Neural cell (in vitro differentiated cells): ENCODE results near the gene PPP2R5A. TPM values are rescaled to one million over a fixed set of nuclear protein-coding genes. Genes with fewer than 3 reads are reported as not detected.

Source experiments
- H2AFZ ChIP-seq: fragments of 200-600, 300-800 bp; sonication (generic), shearing (Covaris generic); 2 replicates; pipeline ENCODE4 v1.6.0; 2014; ENCODE audit warnings: low read depth, mild to moderate bottlenecking, antibody characterized with exemption, low read length, moderate library complexity
- H3F3A ChIP-seq: fragments of 200-600 bp; shearing (Covaris generic); 2 replicates; pipeline ENCODE4 v1.6.1; 2016; ENCODE audit warnings: mild to moderate bottlenecking, moderate library complexity, mixed read lengths, antibody characterized with exemption, low read length; ENCODE audit not compliant: insufficient read depth, poor library complexity, severe bottlenecking
- H3K27ac ChIP-seq: fragments of 200-600, 300-800 bp; sonication (generic), shearing (Covaris generic); 2 replicates; pipeline ENCODE4 v1.5.1; 2014; ENCODE audit warnings: mild to moderate bottlenecking, low read length, moderate library complexity
- H3K27me3 ChIP-seq: fragments of 300-800, 200-600 bp; sonication (generic), shearing (Covaris generic); 2 replicates; pipeline ENCODE4 v1.6.0; 2014; ENCODE audit warnings: mild to moderate bottlenecking, low read depth, low read length, moderate library complexity; ENCODE audit not compliant: insufficient read depth
- H3K36me3 ChIP-seq: fragments of 300-800, 200-600 bp; sonication (generic), shearing (Covaris generic); 2 replicates; pipeline ENCODE4 v1.5.1; 2014; ENCODE audit warnings: mild to moderate bottlenecking, antibody characterized with exemption, low read length, moderate library complexity; ENCODE audit not compliant: insufficient read depth
- H3K4me2 ChIP-seq: fragments of 300-800, 200-600 bp; sonication (generic), shearing (Covaris generic); 2 replicates; pipeline ENCODE4 v1.6.0; 2014; ENCODE audit warnings: mild to moderate bottlenecking, low read length
- H3K4me3 ChIP-seq: fragments of 300-800, 200-600 bp; sonication (generic), shearing (Covaris generic); 2 replicates; pipeline ENCODE4 v1.5.1; 2014; ENCODE audit warnings: mild to moderate bottlenecking, low read length, moderate library complexity
- H3K79me2 ChIP-seq: fragments of 200-600 bp; shearing (Covaris generic); replicated peaks from 2 replicates; pipeline ENCODE4 v1.6.0; 2014; ENCODE audit warnings: mild to moderate bottlenecking, low read length, moderate library complexity; ENCODE audit not compliant: insufficient read depth
- H3K9ac ChIP-seq: fragments of 300-800, 200-600 bp; sonication (generic), shearing (Covaris generic); 2 replicates; pipeline ENCODE4 v1.6.1; 2016; ENCODE audit warnings: mild to moderate bottlenecking, low read length, mixed read lengths
- H3K9me2 ChIP-seq: fragments of 200-600 bp; shearing (Covaris generic); 2 replicates; pipeline ENCODE4 v1.6.1; 2016; ENCODE audit warnings: mild to moderate bottlenecking, low read length, mixed read lengths; ENCODE audit not compliant: insufficient read depth
- H3K9me3 ChIP-seq: fragments of 200-600, 300-800 bp; sonication (generic), shearing (Covaris generic); 2 replicates; pipeline ENCODE4 v1.6.1; 2016; ENCODE audit warnings: mild to moderate bottlenecking, mixed run types, low read length, moderate library complexity, mixed read lengths
- H4K20me1 ChIP-seq: fragments of 200-600 bp; shearing (Covaris generic); 2 replicates; pipeline ENCODE4 v1.6.1; 2016; ENCODE audit warnings: mild to moderate bottlenecking, mixed run types; ENCODE audit not compliant: insufficient read depth
- EP300 ChIP-seq: fragments of 450-650 bp; conservative IDR thresholded peaks from 2 replicates; pipeline ENCODE4 v1.6.1; 2014; ENCODE audit warnings: antibody characterized with exemption, mild to moderate bottlenecking, moderate library complexity; ENCODE audit not compliant: poor library complexity, severe bottlenecking
- EZH2 ChIP-seq: fragments of 200-600, 300-800 bp; shearing (Covaris generic), sonication (generic); IDR thresholded peaks from 2 replicates; pipeline ENCODE4 v1.6.1; 2014; ENCODE audit warnings: antibody characterized with exemption, low read length, borderline replicate concordance, mild to moderate bottlenecking; ENCODE audit not compliant: insufficient read depth, poor library complexity, severe bottlenecking
- MXI1 ChIP-seq: fragments of 450-650 bp; conservative IDR thresholded peaks from 2 replicates; pipeline ENCODE4 v1.6.1; 2014; ENCODE audit warnings: antibody characterized with exemption, mild to moderate bottlenecking; ENCODE audit not compliant: poor library complexity, severe bottlenecking
- POLR2AphosphoS5 ChIP-seq: IDR thresholded peaks from 2 replicates; pipeline ENCODE4 v1.6.1; 2012
- RAD21 ChIP-seq: fragments of 450-650 bp; conservative IDR thresholded peaks from 2 replicates; pipeline ENCODE4 v1.6.1; 2014; ENCODE audit warnings: antibody characterized with exemption, mild to moderate bottlenecking, moderate library complexity
- SMC3 ChIP-seq: fragments of 450-650 bp; conservative IDR thresholded peaks from 2 replicates; pipeline ENCODE4 v1.6.1; 2014; ENCODE audit warnings: antibody characterized with exemption, mild to moderate bottlenecking, moderate library complexity; ENCODE audit not compliant: poor library complexity
- TAF1 ChIP-seq: IDR thresholded peaks from 2 replicates; pipeline ENCODE4 v1.6.1; 2012; ENCODE audit warnings: low read depth
- polyA plus RNA-seq: library from polyadenylated mRNA; depleted of rRNA; stranded (reverse); fragments of >200 nt; gene quantifications from 2 replicates; pipeline ENCODE4 v1.2.3, GENCODE V29; 2014
- TF ChIP-seq, protein P1 (sequence below): fragments of 450-650 bp; IDR thresholded peaks from 2 replicates; pipeline ENCODE4 v1.5.1; 2014; ENCODE audit warnings: antibody characterized with exemption, mild to moderate bottlenecking, moderate library complexity; ENCODE audit not compliant: poor library complexity, severe bottlenecking
- TF ChIP-seq, protein P2 (sequence below): IDR thresholded peaks from 2 replicates; pipeline ENCODE4 v1.6.1; 2012; ENCODE audit warnings: borderline replicate concordance

PPP2R5A gene
- polyA plus RNA-seq, 1 donor from 2014 or later: 5.9 TPM

DNA sequence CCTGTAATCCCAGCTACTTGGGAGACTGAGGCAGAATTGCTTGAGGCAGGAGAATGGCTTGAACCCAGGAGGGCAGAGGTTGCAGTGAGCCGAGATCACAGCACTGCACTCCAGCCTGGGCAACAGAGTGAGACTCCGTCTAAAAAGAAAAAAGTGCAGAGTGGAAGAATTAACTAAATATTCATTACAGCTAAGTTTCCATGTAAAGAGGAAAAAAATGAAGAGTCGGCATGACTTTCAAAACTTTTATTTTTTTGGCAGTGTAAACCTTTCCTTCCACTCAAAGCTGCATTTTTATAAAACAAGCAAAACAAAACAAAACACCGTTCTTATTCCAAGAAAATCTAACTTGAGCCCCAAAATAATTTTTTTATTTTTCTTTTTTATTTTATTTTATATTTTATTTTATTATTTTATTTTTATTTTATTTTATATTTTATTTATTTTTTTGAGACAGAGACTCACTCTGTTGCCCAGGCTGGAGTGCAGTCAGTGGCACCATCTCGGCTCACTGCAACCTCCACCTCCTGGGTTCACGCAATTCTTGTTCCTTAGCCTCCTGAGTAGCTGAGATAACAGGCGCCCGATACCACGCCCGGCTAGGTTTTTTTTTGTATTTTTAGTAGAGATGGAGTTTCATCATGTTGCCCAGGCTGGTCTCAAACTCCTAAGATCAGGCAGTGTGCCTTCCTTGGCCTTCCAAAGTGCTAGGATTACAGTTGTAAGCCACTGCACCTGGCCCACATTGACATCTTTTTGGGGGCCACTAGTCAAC is 66.6 kb downstream of the PPP2R5A start:
- no peak overlapping the region for H2AFZ ChIP-seq
- no peak overlapping the region for H3K27ac ChIP-seq
- no peaks in the 10 kb centered on the region for H3F3A ChIP-seq
- H3K9me2 ChIP-seq: no peaks in the 10 kb centered on the region
- no peaks in the 10 kb centered on the region for H3K27me3 ChIP-seq
- no peak overlapping the region for H3K9ac ChIP-seq
- no peak overlapping the region for H3K4me3 ChIP-seq
- H3K4me2 ChIP-seq: no peak overlapping the region
- no peaks in the 10 kb centered on the region for H3K79me2 ChIP-seq
- no peaks in the 10 kb centered on the region for H3K9me3 ChIP-seq
- no peaks in the 10 kb centered on the region for H4K20me1 ChIP-seq
- H3K36me3 ChIP-seq: no peaks in the 10 kb centered on the region
- no peak for TF ChIP-seq TAF1
- TF ChIP-seq RAD21: no peak
- TF ChIP-seq EP300: no peak
- TF ChIP-seq SMC3: no peak

DNA sequence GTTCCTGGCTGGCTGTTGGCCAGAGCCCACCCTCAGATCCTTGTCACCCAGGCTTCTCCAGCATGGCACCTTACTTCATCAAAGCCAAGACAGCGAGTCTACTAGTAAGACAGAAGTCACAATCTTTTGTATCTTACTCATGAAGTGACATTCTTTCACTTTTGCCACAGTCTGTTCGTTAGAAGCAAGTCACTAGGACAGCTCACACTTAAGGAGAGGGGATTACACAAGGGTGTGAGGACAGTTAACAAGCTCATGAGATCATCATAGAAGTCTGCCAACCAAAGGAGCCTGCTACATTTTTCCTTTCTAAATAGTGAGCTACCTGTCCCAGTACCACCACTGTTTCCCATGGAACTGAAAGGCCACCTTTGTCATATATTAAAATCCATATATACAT is 68.0 kb downstream of the PPP2R5A start:
- Histone ChIP-seq H3K9me2 (no peaks in the 10 kb centered on the region), H2AFZ (no peak overlapping the region), H3K27ac (no peak overlapping the region), H3K4me2 (no peak overlapping the region), H3K9me3 (no peaks in the 10 kb centered on the region), H3K79me2 (no peaks in the 10 kb centered on the region), H3K4me3 (no peak overlapping the region), H3K9ac (no peak overlapping the region), H3F3A (no peaks in the 10 kb centered on the region), H4K20me1 (no peaks in the 10 kb centered on the region), H3K36me3 (no peaks in the 10 kb centered on the region), H3K27me3 (no peaks in the 10 kb centered on the region)
- TF ChIP-seq EP300: no peak
- TF ChIP-seq MXI1: no peak
- TF ChIP-seq, protein P1, sequence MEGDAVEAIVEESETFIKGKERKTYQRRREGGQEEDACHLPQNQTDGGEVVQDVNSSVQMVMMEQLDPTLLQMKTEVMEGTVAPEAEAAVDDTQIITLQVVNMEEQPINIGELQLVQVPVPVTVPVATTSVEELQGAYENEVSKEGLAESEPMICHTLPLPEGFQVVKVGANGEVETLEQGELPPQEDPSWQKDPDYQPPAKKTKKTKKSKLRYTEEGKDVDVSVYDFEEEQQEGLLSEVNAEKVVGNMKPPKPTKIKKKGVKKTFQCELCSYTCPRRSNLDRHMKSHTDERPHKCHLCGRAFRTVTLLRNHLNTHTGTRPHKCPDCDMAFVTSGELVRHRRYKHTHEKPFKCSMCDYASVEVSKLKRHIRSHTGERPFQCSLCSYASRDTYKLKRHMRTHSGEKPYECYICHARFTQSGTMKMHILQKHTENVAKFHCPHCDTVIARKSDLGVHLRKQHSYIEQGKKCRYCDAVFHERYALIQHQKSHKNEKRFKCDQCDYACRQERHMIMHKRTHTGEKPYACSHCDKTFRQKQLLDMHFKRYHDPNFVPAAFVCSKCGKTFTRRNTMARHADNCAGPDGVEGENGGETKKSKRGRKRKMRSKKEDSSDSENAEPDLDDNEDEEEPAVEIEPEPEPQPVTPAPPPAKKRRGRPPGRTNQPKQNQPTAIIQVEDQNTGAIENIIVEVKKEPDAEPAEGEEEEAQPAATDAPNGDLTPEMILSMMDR: no peak
- TF ChIP-seq RAD21: no peak
- TF ChIP-seq TAF1: no peak
- TF ChIP-seq SMC3: no peak
- TF ChIP-seq POLR2AphosphoS5: no peak
- no peak for TF ChIP-seq EZH2
- TF ChIP-seq, protein P2, sequence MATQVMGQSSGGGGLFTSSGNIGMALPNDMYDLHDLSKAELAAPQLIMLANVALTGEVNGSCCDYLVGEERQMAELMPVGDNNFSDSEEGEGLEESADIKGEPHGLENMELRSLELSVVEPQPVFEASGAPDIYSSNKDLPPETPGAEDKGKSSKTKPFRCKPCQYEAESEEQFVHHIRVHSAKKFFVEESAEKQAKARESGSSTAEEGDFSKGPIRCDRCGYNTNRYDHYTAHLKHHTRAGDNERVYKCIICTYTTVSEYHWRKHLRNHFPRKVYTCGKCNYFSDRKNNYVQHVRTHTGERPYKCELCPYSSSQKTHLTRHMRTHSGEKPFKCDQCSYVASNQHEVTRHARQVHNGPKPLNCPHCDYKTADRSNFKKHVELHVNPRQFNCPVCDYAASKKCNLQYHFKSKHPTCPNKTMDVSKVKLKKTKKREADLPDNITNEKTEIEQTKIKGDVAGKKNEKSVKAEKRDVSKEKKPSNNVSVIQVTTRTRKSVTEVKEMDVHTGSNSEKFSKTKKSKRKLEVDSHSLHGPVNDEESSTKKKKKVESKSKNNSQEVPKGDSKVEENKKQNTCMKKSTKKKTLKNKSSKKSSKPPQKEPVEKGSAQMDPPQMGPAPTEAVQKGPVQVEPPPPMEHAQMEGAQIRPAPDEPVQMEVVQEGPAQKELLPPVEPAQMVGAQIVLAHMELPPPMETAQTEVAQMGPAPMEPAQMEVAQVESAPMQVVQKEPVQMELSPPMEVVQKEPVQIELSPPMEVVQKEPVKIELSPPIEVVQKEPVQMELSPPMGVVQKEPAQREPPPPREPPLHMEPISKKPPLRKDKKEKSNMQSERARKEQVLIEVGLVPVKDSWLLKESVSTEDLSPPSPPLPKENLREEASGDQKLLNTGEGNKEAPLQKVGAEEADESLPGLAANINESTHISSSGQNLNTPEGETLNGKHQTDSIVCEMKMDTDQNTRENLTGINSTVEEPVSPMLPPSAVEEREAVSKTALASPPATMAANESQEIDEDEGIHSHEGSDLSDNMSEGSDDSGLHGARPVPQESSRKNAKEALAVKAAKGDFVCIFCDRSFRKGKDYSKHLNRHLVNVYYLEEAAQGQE: no peak
